HepG2 (cell line): ENCODE results near the gene WNT9A. TPM values are rescaled to one million over a fixed set of nuclear protein-coding genes. Genes with fewer than 3 reads are reported as not detected.

Experiments
- ATAC-seq: fragments of 200-7000 bp; cut with Tn5 transposase; 3 replicates; pipeline ENCODE4 v1.9.1; 2020; ENCODE audit warnings: mild to moderate bottlenecking, moderate library complexity
- BruUV-seq: library from RNA; stranded (reverse); fragments of 400-500 nt; replicated peaks from 2 replicates; lab custom pipeline; 2021; lab: Mats Ljungman, UMichigan
- CTCF ChIA-PET: fragments of 300-600 bp; formaldehyde crosslinking; extraction: SDS; loops from one replicate; lab custom pipeline; 2021; ENCODE audit warnings: low total read pairs, inconsistent platforms, low intra/inter-chr PET ratio; lab: Yijun Ruan, JAX
- POLR2A ChIA-PET: fragments of 350-600 bp; sonication (Branson Sonifier 250); formaldehyde crosslinking; loops from one replicate; lab custom pipeline; 2020; ENCODE audit warnings: antibody characterized with exemption, inconsistent platforms; lab: Yijun Ruan, JAX
- DNase-seq: peaks from one replicate; pipeline ENCODE4 v3.0.0-alpha.2; 2015; ENCODE audit warnings: low spot score
- FAIRE-seq: peaks from 3 replicates; lab custom pipeline; 2011; peaks lifted over from hg19 to GRCh38; lab: Jason Lieb, UNC
- H2AFZ ChIP-seq: one replicate; pipeline ENCODE4 v1.6.1; 2011; ENCODE audit warnings: low read length, inconsistent platforms
- H3K27ac ChIP-seq: fragments of 300-600 bp; 3 replicates; pipeline ENCODE4 v1.8.0; 2011; ENCODE audit warnings: mixed run types, mild to moderate bottlenecking, mixed read lengths, low read length, inconsistent platforms; ENCODE audit not compliant: insufficient read depth; ENCODE audit errors: extremely low read length
- H3K27me3 ChIP-seq, 2 experiments: fragments of 200-600 bp in 1 of 2; 2 replicates in 1 of 2; 3 replicates in 1 of 2; pipeline versions ENCODE4 v1.6.0 to v1.8.0; 2011; ENCODE audit warnings: low read length in 2 of 2, mild to moderate bottlenecking in 2 of 2, moderate library complexity in 2 of 2, inconsistent platforms in 1 of 2; ENCODE audit not compliant: insufficient read depth in 2 of 2, control insufficient read depth in 1 of 2
- H3K36me3 ChIP-seq, 2 experiments: fragments of 200-600 bp in 1 of 2; replicated peaks in 1 of 2; 2 replicates in 1 of 2; 3 replicates in 1 of 2; pipeline versions ENCODE4 v1.5.1 to v1.8.0; 2011; ENCODE audit warnings: low read length in 2 of 2, inconsistent platforms in 1 of 2; ENCODE audit not compliant: insufficient read depth in 2 of 2, control insufficient read depth in 1 of 2
- H3K4me1 ChIP-seq: 2 replicates; pipeline ENCODE4 v1.5.1; 2012; ENCODE audit warnings: low read length, inconsistent platforms; ENCODE audit not compliant: insufficient read depth
- H3K4me2 ChIP-seq: 2 replicates; pipeline ENCODE4 v1.6.0; 2011; ENCODE audit warnings: low read depth, low read length, inconsistent platforms
- H3K4me3 ChIP-seq, 3 experiments: fragments of 200-600 bp in 1 of 3; sonication (generic), shearing (Covaris generic) in 1 of 3; replicated peaks in 1 of 3; 2 replicates each; pipeline ENCODE4 v1.5.1; 2011 to 2016; ENCODE audit warnings: low read length in 3 of 3, inconsistent platforms in 2 of 3, low read depth in 2 of 3, mild to moderate bottlenecking in 2 of 3, control low read depth in 1 of 3, mixed read lengths in 1 of 3; ENCODE audit not compliant: insufficient read depth in 1 of 3
- H3K79me2 ChIP-seq: one replicate; pipeline ENCODE4 v1.6.1; 2011; ENCODE audit warnings: low read length, inconsistent platforms; ENCODE audit not compliant: insufficient read depth
- H3K9ac ChIP-seq: 2 replicates; pipeline ENCODE4 v1.6.0; 2011; ENCODE audit warnings: mild to moderate bottlenecking, low read depth, low read length, inconsistent platforms; ENCODE audit not compliant: insufficient read depth
- H3K9me3 ChIP-seq: 2 replicates; pipeline ENCODE4 v1.5.1; 2012; ENCODE audit warnings: mild to moderate bottlenecking, low read length
- H4K20me1 ChIP-seq: 2 replicates; pipeline ENCODE4 v1.6.0; 2011; ENCODE audit warnings: inconsistent platforms, mild to moderate bottlenecking, low read length, moderate library complexity; ENCODE audit not compliant: insufficient read depth
- GTF3A ChIP-seq: sonication (generic); formaldehyde crosslinking; conservative IDR thresholded peaks from 2 replicates; pipeline ENCODE4 v1.4.0; 2020; ENCODE audit warnings: mild to moderate bottlenecking, missing genetic modification reagents
- HOXA5 ChIP-seq: sonication (generic); formaldehyde crosslinking; IDR thresholded peaks from 2 replicates; pipeline ENCODE4 v1.4.0; 2020; ENCODE audit warnings: missing genetic modification reagents
- RNF2 ChIP-seq: fragments of 450-650 bp; conservative IDR thresholded peaks from 2 replicates; pipeline ENCODE4 v1.6.1; 2016; ENCODE audit warnings: low read depth
- TFDP2 ChIP-seq: sonication (generic); formaldehyde crosslinking; IDR thresholded peaks from 2 replicates; pipeline ENCODE4 v1.4.0; 2020; ENCODE audit warnings: missing genetic modification reagents
- TOPORS ChIP-seq: sonication (generic); formaldehyde crosslinking; IDR thresholded peaks from 2 replicates; pipeline ENCODE4 v1.8.0; 2023; ENCODE audit warnings: mild to moderate bottlenecking, missing genetic modification reagents
- ZNF33A ChIP-seq: sonication (generic); formaldehyde crosslinking; IDR thresholded peaks from 2 replicates; pipeline ENCODE4 v1.5.1; 2020; ENCODE audit warnings: missing genetic modification reagents, mild to moderate bottlenecking, moderate library complexity, borderline replicate concordance
- ZNF407 ChIP-seq: sonication (generic); formaldehyde crosslinking; IDR thresholded peaks from one replicate; pipeline ENCODE4 v1.5.1; 2020; ENCODE audit warnings: mild to moderate bottlenecking, missing genetic modification reagents; ENCODE audit errors: not compliant biosample characterization
- ZNF678 ChIP-seq: sonication (generic); formaldehyde crosslinking; IDR thresholded peaks from 2 replicates; pipeline ENCODE4 v1.4.0; 2020; ENCODE audit warnings: mild to moderate bottlenecking, missing genetic modification reagents
- ZNF713 ChIP-seq: sonication (generic); formaldehyde crosslinking; IDR thresholded peaks from 2 replicates; pipeline ENCODE4 v1.4.0; 2020; ENCODE audit warnings: mild to moderate bottlenecking, missing genetic modification reagents
- ZNF770 ChIP-seq: sonication (generic); formaldehyde crosslinking; IDR thresholded peaks from 2 replicates; pipeline ENCODE4 v1.5.0; 2020; ENCODE audit warnings: mild to moderate bottlenecking, missing genetic modification reagents
- ZNF883 ChIP-seq: sonication (generic); formaldehyde crosslinking; IDR thresholded peaks from 2 replicates; pipeline ENCODE4 v1.5.1; 2020; ENCODE audit warnings: mild to moderate bottlenecking, missing genetic modification reagents; ENCODE audit errors: not compliant biosample characterization
- ZNF891 ChIP-seq: sonication (generic); formaldehyde crosslinking; IDR thresholded peaks from 2 replicates; pipeline ENCODE4 v1.5.0; 2020; ENCODE audit warnings: mild to moderate bottlenecking, missing genetic modification reagents
- WGBS: methylation state at CpG from one replicate; pipeline ENCODE4 v1.1.6; 2017; ENCODE audit warnings: low lambda C conversion rate; 5-methylcytosine and 5-hydroxymethylcytosine counted together
- in situ Hi-C: cut with HindIII; loops from 2 replicates; pipeline ENCODE4 v1.10.0; 2017; ENCODE audit warnings: low pct_unique_long_range_greater_than_20kb; ENCODE audit not compliant: extremely low pct_ligation_motif_present
- intact Hi-C: fragments of 100-400 bp; cut with micrococcal nuclease; formaldehyde crosslinking; loops from one replicate; pipeline ENCODE4 v1.10.0; 2022; ENCODE audit not compliant: unreplicated experiment
- polyA plus RNA-seq, 8 experiments: library from polyadenylated mRNA; depleted of rRNA in 3 of 8; stranded (reverse) in 7 of 8; unstranded in 1 of 8; fragments of >200 nt; fragmentation: Illumina TruSeq in 4 of 8; extraction: Trizol in 4 of 8; gene quantifications; 2 replicates each; pipeline versions ENCODE4 v1.2.1 to v1.2.3, GENCODE V29; 2011 to 2016; ENCODE audit warnings: low read depth in 4 of 8, missing spikeins in 1 of 8, mixed read lengths in 1 of 8; ENCODE audit not compliant: insufficient read depth in 1 of 8
- total RNA-seq, 5 experiments: library from RNA; depleted of rRNA; stranded (reverse); fragments of >200 nt; fragmentation: Illumina TruSeq; extraction: Trizol; gene quantifications; 2 replicates each; pipeline ENCODE4 v1.2.3, GENCODE V29; 2016; ENCODE audit warnings: low read depth in 1 of 5

WNT9A gene
- total and polyA plus RNA-seq, 2 of the 13 experiments (the other 11 are each of a cell fraction or from before 2014, with no cell fraction given) = 0.04 TPM; not detected in 1

GRCh38 chr1:227926216-227926791 is 21.4 kb downstream of the WNT9A start:
- TF ChIP-seq TOPORS (CRISPR knock-in tag) = no peak
- no peak for TF ChIP-seq GTF3A (CRISPR knock-in tag)
- TF ChIP-seq TFDP2 = no peak
- no peak for TF ChIP-seq ZNF33A
- no peak for TF ChIP-seq ZNF407 (CRISPR knock-in tag)
- TF ChIP-seq HOXA5 (CRISPR knock-in tag) = no peak
- no peak for TF ChIP-seq RNF2
- TF ChIP-seq ZNF678 (CRISPR knock-in tag) = no peak
- TF ChIP-seq ZNF891 = no peak
- TF ChIP-seq ZNF713 (CRISPR knock-in tag) = no peak
- TF ChIP-seq ZNF770 (CRISPR knock-in tag) = no peak
- TF ChIP-seq ZNF883 (CRISPR knock-in tag) = no peak
- Histone ChIP-seq H3K4me3 (no peak overlapping the region), H3K27ac (no peak overlapping the region), H4K20me1 (no peaks in the 10 kb centered on the region), H3K9me3 (no peaks in the 10 kb centered on the region), H3K79me2 (no peaks in the 10 kb centered on the region), H3K9ac (no peak overlapping the region), H2AFZ (no peak overlapping the region), H3K4me1 (no peaks in the 10 kb centered on the region), H3K27me3 (peaks cover 10 to 52% of the 10 kb centered on the region in 2 experiments; a peak in 4 of 5 replicates), H3K4me2 (no peak overlapping the region), H3K36me3 (no peaks in the 10 kb centered on the region)
- ATAC-seq (no peak), FAIRE-seq (no peak), DNase-seq (no peak)
- ChIA-PET CTCF (no interaction called here), POLR2A (no interaction called here)
- 19% methylated on average over 6 of the region's 11 CpGs for WGBS
- in situ Hi-C loops = no loop called here
- intact Hi-C loops = no loop called here
- BruUV-seq = no TSS peak
